Hepatocyte (in vitro differentiated cells): Measurements from ENCODE around the gene CDR2L.

Source experiments
- CTCF ChIP-seq: fragments of 200-600 bp; sonication (generic); IDR thresholded peaks from 2 replicates; pipeline ENCODE4 v1.5.1; 2016; ENCODE audit warnings: antibody characterized with exemption, mild to moderate bottlenecking; ENCODE audit not compliant: poor library complexity
- EZH2 ChIP-seq: fragments of 200-600 bp; sonication (generic); IDR thresholded peaks from 2 replicates; pipeline ENCODE4 v1.6.1; 2016; ENCODE audit warnings: antibody characterized with exemption, mild to moderate bottlenecking, borderline replicate concordance

GRCh38 chr17:75030161-75030560 lies 42.7 kb downstream of the CDR2L start:
- TF ChIP-seq CTCF (no peak), EZH2 (no peak)
